GM19043 (cell line): Measurements from ENCODE around the gene ACAD9.
"Not testable (repeated sequence)": the region's sequence is repeated elsewhere in the genome, so short reads cannot be mapped to it uniquely, and the experiment has no call there.

ENCODE experiments used
- ATAC-seq: cut with Tn5 transposase; IDR thresholded peaks from one replicate; pipeline ENCODE4 v1.9.1; 2021; ENCODE audit warnings: low read depth; ENCODE audit not compliant: unreplicated experiment

The ACAD9 gene

DNA sequence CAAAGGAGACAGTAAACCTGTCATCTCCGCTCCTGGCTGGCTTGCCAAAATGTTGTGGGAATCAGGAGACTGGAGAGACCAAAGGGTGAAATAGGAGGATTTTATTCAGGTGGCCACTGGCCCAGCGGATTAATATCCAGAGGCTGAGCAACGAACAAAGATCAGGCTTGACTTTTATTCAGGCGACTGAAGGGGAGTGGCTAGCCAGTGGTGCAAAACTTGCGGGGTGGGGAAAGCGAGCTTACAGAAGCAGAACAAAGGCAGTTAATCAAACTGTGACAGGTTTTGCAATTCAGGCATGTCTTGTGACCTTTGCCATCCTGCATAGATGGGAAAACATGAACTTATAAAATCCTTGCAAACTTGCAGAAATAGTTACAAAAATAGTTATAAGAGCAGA lies 19.8 kb upstream of the ACAD9 start:
- ATAC-seq, result no peak

DNA sequence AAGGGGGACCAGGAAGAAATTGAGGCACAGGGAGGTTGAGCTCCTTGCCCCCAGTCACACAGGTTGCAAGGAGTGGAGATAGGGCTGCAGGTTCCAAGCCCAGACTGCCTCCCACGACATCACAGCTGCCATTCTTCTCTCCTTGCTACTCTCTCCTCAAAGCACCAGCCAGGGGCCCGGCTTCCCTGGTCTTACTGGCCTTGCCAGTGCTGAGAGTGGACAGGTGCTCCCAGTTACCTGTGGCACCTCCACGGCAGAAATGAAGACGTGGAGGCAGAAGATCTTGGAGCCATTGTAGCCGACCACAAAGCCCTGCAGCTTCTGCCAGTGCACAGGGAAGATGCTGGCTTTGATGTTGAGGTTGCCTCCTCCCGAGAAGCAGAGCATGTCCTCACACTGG lies 17.9 kb upstream of the ACAD9 start:
- no peak for ATAC-seq

DNA sequence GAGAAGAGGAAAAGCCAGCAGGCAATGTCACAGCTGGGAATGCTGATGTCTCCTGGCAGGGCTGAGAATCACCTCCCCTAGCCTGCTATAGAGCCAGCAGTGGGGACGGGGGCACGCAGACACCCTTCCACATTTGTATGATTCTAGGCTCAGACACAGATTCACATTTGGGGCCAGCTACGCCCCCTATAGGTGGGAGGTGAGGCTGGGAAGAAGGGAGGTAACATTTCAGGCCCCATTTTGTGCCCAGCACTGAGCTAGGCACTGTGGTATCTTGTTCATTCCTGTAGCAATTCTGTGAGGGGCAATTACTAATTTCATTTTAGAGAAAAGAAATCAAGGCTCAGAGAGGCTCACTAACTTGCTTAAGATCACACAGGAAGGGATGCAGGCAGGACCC lies 15.9 kb upstream of the ACAD9 start:
- ATAC-seq, result no peak

DNA sequence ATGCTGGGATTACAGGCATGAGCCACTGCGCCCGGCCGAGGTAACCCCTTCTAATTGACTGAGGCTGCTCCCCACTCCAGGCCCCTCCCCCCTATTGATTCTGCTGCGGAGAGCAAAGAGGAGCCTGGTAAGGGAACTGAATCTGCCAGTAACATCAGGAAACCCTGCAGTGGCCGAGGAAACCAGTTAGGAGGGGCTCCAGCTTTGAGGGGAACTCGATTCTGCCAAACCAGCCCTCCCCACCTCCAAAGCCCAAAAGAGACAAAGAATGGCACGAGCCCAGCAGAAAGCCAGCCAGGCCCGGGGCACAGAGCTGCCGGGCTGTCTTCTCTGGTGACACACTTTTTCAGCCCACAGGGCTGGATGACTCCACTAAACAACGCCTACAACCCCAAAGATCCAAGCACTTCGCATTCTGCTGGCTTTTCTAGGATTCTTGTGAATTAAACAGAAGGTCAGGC lies 15.0 kb upstream of the ACAD9 start:
- ATAC-seq, result no peak

DNA sequence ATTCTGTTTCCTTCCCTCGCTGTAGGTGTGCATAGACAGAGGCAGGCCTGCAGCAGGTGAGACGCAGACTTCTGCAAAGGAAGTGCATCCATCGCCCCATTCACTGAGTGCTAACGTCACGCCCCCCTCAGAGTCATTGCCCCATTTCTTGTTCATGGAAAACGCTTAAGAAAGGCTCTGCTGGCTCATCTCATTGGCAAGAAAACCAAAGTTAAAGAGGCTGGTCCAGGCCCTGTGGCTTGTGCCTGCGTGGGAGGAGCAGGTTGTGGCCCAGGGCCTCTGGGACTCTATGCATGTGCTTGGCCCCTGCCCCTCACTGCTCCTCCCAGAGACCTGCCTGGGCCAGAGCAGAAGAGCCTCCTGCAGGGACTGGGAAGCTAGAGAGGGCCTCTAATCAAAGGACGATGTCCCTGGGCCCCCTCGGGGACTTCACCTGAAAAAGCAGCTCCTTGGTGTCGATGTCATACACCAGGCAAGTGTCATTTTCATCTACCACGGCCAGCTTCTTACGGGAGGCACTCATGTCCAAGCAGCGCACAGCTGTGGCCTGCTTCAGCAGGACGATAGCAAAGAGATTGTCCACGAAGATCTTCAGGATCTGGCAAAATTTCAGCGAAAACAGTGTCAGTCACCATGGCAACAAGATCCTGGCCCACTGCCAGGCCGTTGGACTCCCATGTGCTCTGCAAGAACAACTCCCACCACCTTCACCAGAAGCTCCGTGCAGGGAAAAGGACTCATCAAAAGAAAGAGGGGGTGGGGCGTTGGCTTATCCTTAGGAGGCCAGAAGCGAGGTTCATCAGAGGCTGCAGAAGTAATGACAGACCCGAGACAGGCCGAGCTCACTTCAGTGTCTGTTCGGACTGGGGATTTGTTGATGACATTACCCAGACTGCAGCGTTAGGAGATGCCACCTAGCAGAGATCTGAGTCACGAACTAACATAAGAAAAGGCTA lies 14.3 kb upstream of the ACAD9 start:
- ATAC-seq, result not testable (repeated sequence)

DNA sequence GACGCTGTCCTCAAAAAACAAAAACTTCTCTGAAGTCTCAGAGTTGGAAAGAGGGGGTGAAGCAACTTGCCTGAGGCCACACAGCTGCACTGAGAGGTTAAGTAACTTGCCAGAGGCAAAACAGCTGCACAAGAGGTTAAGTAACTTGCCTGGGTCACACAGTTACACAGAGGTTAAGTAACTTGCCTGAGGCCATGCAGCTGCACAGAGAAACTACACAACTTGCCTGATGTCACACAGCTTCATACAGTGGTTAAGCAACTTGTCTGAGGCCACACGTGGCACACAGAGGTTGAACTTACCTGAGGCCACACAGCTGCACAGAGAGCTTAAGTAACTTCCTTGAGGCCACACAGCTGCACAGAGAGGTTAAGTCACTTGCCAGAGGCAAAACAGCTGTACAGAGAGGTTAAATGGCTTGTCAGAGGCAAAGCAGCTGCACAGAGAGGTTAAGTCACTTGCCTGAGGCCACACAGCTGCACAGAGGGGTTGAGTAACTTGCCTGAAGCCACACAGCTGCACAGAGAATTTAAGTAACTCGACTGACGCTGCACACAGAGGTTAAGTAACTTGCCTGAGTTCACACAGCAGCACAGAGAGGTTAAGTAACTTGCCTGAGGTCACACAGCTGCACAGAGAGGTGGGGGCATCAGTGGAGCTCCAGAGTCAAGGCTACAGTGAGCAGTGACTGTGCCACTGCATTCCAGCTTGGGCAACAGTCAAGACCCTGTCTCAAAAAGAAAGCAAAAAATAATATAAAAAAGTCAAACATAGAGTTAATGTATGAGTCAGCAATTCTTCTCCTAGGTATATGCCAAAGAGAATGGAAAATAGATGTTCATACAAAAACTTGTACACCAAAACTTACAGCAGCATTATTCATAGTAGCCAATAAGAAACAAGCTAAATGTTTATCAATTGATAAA lies 12.0 kb upstream of the ACAD9 start:
- no peak for ATAC-seq

DNA sequence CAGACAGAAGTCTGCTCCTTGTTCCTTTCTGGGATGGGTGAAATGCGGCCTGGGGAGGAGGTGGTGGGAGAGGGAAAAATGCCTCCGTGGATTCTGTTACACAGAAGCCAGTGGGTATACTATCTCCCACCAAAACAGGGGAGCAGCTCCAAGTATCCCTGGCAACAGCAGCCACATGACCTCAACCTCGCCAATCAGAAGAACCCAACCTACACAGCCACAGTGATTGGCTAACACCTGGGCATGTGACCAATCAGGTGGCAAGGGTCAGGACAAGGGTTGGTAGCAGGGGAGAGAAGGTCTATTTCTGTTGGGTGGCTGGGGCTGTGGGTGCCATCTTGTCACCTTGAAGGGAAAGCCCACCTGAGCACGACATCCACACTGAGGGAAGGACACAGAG lies 9.1 kb upstream of the ACAD9 start:
- no peak for ATAC-seq

DNA sequence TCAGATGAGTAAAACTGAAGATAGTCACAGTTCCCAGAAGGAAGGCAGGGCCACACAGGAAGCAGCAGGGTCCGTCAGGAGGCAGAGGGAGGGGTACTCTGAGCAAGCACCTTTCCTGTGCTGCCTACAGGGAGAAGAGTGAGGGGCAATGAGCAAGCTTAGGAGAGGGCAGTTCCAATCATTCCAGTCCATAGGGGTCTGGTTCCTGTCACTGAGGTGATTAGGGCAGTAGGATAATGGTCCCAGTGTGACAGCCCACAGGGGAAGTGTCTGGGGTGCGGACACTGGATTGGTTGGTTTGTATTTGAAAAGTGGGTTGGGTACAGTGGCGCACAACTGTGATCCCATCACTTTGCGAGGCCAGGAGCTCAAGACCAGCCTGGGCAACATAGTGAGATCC lies 7.1 kb upstream of the ACAD9 start:
- no peak for ATAC-seq

DNA sequence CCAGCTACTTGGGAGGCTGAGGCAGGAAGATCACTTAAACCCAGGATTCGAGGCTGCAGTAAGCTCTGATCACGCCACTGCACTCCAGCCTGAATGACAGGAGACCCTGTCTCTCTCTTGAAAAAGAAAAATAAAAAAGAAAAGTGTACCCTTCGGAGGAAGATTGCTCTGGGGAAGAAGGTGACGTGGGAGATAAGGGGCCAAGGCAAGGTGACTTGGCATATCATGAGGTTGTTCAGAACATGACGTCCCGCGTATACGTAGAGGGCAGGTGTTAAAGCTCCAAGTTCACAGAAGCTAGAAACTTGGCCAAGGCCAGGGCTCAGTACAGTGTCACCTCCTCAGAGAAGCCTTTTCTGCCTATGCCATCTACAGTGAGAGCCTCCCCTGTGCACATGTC lies 6.7 kb upstream of the ACAD9 start:
- ATAC-seq, result no peak

DNA sequence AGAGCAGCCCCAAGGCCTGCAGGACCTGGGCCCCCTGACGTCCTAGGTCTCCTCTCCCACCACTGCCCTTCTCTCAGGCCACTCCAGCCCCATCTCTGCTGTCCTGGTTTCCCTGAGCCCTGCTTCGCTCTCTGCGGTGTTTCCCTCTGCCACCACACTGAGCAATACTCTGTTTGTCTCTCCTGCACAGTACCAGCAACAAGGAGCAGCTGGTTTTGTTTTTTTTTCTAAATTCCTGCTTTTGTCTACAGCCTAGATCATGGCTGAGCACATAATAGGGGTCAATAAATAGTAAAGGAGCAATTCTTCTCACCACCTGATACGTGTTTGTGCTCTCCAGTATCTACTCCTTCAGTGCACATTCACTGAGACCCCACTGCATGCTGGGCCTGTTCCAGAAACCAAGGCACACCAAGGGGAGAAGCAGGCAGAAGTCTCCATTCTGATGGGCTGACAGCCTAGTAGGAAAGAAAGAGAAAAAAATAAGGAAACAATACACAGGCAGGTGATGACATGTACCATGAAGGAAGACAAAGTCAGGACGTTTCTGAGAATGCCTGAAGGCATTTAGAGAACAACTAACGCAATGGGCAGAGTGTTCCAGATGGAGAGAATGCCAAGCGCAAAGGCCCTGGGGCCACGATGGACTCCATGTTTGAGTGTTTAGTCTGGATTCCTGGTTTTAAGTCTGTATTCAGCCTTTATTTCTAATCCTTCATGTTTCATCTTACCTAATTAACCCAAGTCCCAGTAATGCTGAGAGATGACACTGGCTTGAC lies 6.0 kb upstream of the ACAD9 start:
- ATAC-seq, result no peak

DNA sequence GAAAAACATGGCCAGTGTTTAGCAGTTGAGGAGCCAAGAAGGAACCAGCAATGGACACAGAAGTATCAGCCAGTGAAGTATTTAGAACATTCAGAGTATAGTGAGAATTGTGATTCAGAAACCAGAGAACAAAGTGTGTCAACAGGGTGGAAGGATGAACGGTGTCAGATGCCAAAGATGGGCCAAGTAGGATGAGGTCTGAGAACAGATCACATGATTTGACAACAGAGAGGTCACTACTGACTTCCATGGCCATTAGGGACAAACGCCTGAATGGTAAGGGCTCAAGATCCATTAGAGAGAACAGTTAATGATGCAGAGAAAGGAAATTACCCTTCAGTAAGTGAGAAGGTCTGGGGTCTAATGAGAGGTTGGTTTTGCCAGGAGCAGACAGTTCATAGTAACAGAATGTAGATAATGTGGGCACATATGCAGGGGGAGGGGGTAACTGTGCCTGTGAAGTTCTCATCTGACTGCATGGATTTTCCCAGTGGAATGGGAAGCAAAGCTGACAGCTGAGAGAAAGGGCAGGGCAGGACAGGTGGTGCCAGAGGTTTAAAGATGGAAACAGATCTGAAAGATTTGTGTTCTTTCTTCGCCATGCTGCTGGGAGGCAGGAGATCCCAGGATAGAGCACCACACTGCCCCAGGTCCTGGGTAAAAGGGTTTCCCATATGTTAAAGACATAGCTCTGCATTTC lies 4.8 kb upstream of the ACAD9 start:
- no peak for ATAC-seq

DNA sequence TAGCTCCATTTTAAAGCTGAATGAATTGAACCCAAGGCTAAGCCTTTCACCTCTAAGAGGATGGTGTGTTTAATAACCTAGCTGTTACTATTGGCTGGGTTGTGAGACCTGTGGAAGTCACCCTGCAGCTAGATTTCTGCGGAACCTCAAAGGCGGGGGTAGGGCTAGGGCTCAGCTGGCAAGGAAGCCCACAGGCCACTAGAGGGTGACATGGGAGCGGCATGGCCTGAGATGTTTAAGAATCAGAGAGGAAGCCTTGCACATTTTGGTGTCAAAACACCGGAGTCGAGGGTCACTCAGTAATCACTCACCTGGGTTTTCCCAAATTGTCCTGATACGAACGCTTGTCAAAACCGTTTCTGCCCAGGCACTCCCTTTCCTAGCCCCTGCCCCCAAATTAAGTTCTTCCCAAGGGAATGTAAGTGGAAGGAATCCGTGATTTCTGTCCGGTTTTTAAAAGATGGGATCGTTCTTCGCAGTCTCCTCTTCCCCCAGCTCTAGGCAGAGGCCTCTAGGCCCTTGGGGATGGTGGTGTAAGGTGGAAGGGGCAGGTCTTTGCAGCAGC lies 3.8 kb upstream of the ACAD9 start:
- no peak for ATAC-seq

DNA sequence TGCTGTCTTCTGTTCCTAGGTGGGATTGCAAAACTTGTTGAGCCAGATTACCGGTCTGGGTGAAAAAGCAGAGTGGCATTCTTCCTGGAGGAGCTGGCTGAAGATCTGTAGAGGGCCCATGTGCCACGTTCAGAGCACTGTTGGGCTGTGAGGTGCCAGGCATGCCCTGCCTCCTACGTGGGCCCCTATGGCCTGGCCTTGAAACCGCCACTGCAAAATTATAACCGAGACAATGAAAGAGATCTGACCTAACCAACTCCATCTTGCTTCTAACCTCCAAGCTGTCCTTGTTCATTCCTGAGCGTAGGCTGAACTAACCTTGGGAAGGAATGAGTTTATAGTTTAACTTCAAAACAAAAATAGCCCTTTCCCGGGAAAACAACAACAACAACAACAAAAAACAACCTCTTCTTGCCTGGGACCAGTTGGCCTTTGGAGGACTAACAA lies 1.4 kb upstream of the ACAD9 start:
- ATAC-seq, result no peak

DNA sequence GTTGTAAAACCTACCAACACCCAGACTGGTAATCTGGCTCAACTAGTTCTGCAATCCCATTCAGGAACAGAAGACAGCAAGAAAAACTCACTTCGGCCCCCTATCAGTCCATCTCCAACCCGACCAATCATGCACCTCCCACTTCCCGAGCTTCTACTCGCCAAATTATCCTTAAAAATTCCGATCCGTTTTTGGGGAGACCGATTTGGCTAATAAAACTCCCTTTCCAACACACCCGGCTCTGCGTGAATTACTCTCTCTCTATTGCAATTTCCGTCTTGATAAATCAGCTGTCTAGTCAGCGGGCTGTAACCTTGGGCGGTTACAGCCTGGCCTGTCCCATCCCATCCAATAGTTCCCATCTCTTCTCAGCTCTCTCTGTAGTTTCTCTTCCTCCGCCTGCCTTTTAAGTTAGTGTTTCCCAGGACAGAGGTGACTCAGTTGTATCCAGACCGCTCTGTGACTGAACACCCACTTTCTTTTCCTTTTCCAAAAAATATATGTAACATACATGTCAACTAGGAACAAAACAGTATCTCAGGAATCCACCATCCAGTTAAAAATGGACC lies 780 bp upstream of the ACAD9 start:
- no peak for ATAC-seq

DNA sequence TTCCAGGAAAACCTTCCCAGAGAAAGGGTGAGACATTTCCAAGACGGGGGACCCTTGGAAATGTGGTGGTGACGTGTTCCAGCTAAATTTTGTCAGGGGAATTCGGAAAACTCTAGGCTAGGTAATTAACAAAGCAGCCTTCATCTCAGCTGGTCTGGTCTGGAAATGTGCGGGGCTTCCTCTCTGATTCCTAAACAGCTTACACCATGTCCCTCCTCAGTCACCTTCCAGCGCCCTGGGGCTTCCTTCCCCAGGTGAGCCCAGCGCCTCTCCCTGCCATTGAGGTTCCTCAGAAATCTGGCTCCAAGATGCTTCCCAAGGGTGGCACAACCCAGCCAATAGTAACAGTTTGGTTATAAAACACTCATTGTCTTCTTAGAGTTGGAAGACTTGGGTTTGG lies 571 bp downstream of the ACAD9 start:
- no peak for ATAC-seq

DNA sequence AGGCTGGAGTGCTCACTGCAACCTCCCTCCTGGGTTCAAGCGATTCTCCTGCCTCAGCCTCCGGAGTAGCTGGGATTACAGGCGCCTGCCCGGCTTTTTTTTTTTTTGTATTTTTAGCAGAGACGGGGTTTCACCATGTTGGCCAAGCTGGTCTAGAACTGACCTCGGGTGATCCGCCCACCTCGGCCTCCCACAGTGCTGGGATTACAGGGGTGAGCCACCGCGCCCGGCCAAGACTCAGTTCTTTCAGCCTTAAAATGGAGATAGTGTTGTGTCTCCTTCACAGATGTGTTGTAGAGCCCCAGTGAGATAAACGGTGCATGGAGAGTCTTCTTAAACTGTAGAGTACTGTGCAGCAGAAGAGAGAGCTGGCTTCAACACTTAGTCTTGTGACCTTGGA lies 1.0 kb downstream of the ACAD9 start:
- not testable (repeated sequence) for ATAC-seq

DNA sequence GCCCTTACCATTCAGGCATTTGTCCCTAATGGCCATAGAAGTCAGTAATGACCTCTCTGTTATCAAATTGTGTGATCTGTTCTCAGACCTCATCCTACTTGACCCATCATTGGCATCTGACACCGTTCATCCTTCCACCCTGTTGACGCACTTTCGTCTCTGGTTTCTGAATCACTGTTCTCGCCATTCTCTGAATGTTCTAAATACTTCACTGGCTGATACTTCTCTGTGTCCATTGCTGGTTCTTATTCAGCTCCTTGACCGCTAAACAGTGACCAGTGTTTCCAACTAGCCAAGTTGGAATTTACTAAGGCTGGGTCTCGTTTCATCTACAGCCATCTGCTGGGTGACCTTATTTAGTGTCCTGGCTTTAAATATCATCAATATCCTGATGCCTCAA lies 2.2 kb downstream of the ACAD9 start:
- no peak for ATAC-seq

DNA sequence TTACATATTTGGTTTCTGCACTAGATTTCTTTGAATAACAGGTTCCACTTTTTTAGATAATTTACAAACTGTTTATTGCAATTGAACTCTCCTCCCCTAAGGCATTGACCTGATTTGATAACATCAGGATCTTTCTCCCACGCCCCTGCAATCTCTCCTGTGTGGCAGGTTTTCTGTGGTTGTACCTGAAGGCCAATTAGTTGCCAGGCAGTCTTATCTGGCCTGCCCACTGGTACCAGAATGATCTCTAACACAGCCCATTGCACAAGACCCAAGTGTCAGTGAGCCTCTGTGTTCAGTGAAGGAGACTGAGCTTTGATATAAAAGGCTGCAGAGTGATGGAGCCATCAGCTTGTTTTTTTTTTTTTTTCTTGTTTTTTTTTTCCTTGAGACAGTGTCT lies 3.3 kb downstream of the ACAD9 start:
- ATAC-seq, result no peak

DNA sequence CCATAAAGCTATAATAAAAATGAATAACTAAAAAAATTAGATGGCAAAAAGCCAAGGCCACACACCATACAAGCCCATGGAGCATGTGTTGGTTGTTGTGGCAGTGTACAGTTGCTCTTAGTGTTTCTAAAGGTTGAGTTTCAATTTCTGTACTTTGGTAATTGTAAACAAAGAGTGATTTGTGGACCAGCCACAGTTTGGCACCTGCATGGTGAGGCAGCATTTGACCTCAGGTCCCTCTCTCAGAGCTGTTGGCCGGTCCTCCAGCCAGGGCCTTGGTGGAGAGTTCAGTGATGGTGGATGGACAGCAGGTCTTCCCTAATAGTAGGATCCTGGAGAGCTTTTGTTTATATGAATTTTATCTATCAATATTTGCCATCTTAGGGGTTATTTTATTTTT lies 5.6 kb downstream of the ACAD9 start:
- no peak for ATAC-seq
